Vagina (tissue), 2 donors: ENCODE measurements around the gene CST4.

Experiments
- POLR2A ChIP-seq, 2 donors: fragments of 450-650 bp; IDR thresholded peaks; one replicate each; pipeline ENCODE4 v1.6.1; 2017; ENCODE audit warnings: antibody characterized with exemption in 2 of 2, mild to moderate bottlenecking in 2 of 2, moderate library complexity in 2 of 2
- TF ChIP-seq, protein P1 (sequence below), 3 experiments: fragments of 450-650 bp in 2 of 3; fragments of 200-600 bp in 1 of 3; sonication (generic) in 1 of 3; IDR thresholded peaks; one replicate each; pipeline ENCODE4 v1.5.1; 2017 to 2019; ENCODE audit warnings: antibody characterized with exemption in 3 of 3, mild to moderate bottlenecking in 2 of 3, moderate library complexity in 2 of 3

DNA sequence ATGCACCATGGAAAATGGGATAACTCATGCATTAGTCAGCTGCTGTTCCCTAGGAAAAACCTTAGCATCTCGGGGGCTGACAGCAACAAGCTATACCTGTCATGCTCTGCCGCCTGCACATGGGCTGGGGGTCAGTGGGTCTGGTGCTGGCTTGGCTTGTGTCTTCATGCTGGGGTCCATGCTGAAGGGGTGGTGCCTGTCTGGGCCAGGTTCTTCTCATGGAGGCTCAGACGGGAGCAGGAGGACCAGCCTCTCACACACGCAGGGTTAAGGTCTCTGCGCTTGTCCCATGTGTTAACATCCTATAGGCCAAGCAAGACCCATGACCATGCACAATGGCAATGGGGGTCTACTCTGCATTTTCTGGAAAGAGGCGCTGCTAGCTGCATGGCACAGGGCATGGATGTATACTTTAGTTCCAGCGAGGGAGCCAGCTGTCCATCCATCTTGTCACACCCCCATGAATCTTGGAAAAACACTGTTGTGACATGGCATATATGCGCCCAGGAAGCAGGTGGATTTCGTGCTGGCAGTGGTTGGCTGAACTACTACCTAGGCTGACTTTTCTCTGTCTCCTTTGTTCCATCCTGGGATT, 26.5 kb downstream of the CST4 start:
- TF ChIP-seq, protein P1, sequence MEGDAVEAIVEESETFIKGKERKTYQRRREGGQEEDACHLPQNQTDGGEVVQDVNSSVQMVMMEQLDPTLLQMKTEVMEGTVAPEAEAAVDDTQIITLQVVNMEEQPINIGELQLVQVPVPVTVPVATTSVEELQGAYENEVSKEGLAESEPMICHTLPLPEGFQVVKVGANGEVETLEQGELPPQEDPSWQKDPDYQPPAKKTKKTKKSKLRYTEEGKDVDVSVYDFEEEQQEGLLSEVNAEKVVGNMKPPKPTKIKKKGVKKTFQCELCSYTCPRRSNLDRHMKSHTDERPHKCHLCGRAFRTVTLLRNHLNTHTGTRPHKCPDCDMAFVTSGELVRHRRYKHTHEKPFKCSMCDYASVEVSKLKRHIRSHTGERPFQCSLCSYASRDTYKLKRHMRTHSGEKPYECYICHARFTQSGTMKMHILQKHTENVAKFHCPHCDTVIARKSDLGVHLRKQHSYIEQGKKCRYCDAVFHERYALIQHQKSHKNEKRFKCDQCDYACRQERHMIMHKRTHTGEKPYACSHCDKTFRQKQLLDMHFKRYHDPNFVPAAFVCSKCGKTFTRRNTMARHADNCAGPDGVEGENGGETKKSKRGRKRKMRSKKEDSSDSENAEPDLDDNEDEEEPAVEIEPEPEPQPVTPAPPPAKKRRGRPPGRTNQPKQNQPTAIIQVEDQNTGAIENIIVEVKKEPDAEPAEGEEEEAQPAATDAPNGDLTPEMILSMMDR (IDR thresholded peaks at IDR 0.05), result no peak
- no peak for TF ChIP-seq POLR2A (IDR thresholded peaks at IDR 0.05)
